Gastroesophageal sphincter (tissue), 3 donors: ENCODE results near the gene RAB27B.

Experiments used
- CTCF ChIP-seq, 4 experiments: fragments of 200-600 bp in 2 of 4; fragments of 450-650 bp in 2 of 4; sonication (generic) in 1 of 4; IDR thresholded peaks; one replicate each; pipeline ENCODE4 v1.5.1; 2017 to 2019; ENCODE audit warnings: antibody characterized with exemption in 4 of 4, mild to moderate bottlenecking in 2 of 4, moderate library complexity in 2 of 4
- EP300 ChIP-seq: sonication (generic); formaldehyde crosslinking; IDR thresholded peaks from one replicate; pipeline ENCODE4 v1.6.1; 2017; ENCODE audit warnings: antibody characterized with exemption, mild to moderate bottlenecking
- POLR2A ChIP-seq, 2 donors: fragments of 450-650 bp; IDR thresholded peaks; one replicate each; pipeline ENCODE4 v1.6.1; 2017; ENCODE audit warnings: antibody characterized with exemption in 2 of 2, mild to moderate bottlenecking in 2 of 2, moderate library complexity in 1 of 2
- POLR2AphosphoS5 ChIP-seq: sonication (generic); formaldehyde crosslinking; IDR thresholded peaks from one replicate; pipeline ENCODE4 v1.6.1; 2017; ENCODE audit warnings: antibody characterized with exemption

- TF ChIP-seq POLR2AphosphoS5 (no peak), CTCF (IDR thresholded peaks at IDR 0.05) (no peak), EP300 (no peak), POLR2A (IDR thresholded peaks at IDR 0.05) (no peak)
Observed at GRCh38 chr18:54787616-54788015, 40.7 kb upstream of the RAB27B start.
